ENCODE measurements around the gene GPR180.

Gene GPR180

GRCh38 chr13:94601446-94602431 is at the start of gene GPR180:
GPR180 (plus strand) TSS chr13:94601857; CDS start chr13:94601928, 71 bp downstream.
- DNase-seq: peak; percentile 97

GRCh38 chr13:94552095-94552494 is 49.6 kb upstream of the GPR180 start:
- no peak for DNase-seq

GRCh38 chr13:94553766-94554165 is 47.9 kb upstream of the GPR180 start:
- no peak for DNase-seq

GRCh38 chr13:94556041-94556440 is 45.6 kb upstream of the GPR180 start:
- no peak for DNase-seq

- no peak for DNase-seq
These were observed 45.0 kb upstream of the GPR180 start for GRCh38 chr13:94556621-94557020.

GRCh38 chr13:94557684-94558235 is 43.9 kb upstream of the GPR180 start:
- DNase-seq: no peak

- no peak for DNase-seq
These were observed 42.9 kb upstream of the GPR180 start for GRCh38 chr13:94558716-94559115.

- DNase-seq: no peak
These were observed 42.3 kb upstream of the GPR180 start for GRCh38 chr13:94559222-94559795.

GRCh38 chr13:94560116-94560515 is 41.5 kb upstream of the GPR180 start:
- DNase-seq: no peak

GRCh38 chr13:94561126-94561525 is 40.5 kb upstream of the GPR180 start:
- no peak for DNase-seq

GRCh38 chr13:94567581-94567980 is 34.1 kb upstream of the GPR180 start:
- no peak for DNase-seq

GRCh38 chr13:94568443-94568842 is 33.2 kb upstream of the GPR180 start:
- DNase-seq: no peak

- no peak for DNase-seq
These were observed 32.0 kb upstream of the GPR180 start for GRCh38 chr13:94569615-94570014.

GRCh38 chr13:94579063-94579462 is 22.6 kb upstream of the GPR180 start:
- DNase-seq: no peak

GRCh38 chr13:94583926-94584325 is 17.7 kb upstream of the GPR180 start:
- no peak for DNase-seq

- DNase-seq: no peak
These were observed 16.0 kb upstream of the GPR180 start for GRCh38 chr13:94585543-94586101.

- no peak for DNase-seq
These were observed 15.3 kb upstream of the GPR180 start for GRCh38 chr13:94586371-94586770.

- DNase-seq: no peak
These were observed 13.1 kb upstream of the GPR180 start for GRCh38 chr13:94588541-94588940.

GRCh38 chr13:94590744-94591143 is 10.9 kb upstream of the GPR180 start:
- no peak for DNase-seq

GRCh38 chr13:94595001-94595949 is 6.4 kb upstream of the GPR180 start:
- no peak for DNase-seq

- DNase-seq: peak; percentile 76
These were observed 5.6 kb upstream of the GPR180 start, which contains the start of gene TGDS for GRCh38 chr13:94595950-94596574. TGDS (minus strand) TSS chr13:94596152; CDS start chr13:94596136, 16 bp downstream.

GRCh38 chr13:94596575-94596971 is 5.1 kb upstream of the GPR180 start:
- DNase-seq: no peak
